ENCODE results near the gene TRIM66.
A peak's percentile ranks its signal among the peaks of the same experiment; 100 is the strongest.

The TRIM66 gene

DNA sequence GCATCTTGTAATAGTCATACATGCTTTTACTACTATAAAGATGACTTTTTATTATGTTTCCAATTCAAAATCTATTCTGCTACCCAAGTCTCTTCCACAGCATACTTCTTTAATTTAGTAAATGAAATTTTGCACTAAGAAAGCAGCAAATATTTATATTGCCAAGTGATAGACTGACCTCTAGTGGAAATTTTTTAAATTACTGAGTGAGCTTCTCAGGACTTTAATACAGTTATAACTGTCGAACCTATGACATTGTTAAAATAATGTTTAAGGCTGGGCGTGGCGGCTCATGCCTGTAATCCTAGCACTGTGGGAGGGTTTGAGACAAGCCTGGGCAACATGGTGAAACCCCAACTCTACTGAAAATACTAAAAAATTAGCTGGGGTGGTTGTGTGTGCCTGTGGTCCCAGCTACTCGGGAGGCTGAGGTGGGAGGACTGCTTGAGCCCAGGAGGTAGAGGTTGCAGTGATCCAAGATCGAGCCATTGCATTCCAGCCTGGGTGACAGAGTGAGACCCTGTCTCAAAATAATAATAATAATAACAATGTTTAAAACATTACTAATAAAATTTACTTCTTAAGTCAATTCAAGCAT lies 115.8 kb downstream of the TRIM66 start:
- DNase-seq (ENCODE audit: extremely low read depth, low read depth), result peak; percentile 12
- TF ChIP-seq, protein P1, sequence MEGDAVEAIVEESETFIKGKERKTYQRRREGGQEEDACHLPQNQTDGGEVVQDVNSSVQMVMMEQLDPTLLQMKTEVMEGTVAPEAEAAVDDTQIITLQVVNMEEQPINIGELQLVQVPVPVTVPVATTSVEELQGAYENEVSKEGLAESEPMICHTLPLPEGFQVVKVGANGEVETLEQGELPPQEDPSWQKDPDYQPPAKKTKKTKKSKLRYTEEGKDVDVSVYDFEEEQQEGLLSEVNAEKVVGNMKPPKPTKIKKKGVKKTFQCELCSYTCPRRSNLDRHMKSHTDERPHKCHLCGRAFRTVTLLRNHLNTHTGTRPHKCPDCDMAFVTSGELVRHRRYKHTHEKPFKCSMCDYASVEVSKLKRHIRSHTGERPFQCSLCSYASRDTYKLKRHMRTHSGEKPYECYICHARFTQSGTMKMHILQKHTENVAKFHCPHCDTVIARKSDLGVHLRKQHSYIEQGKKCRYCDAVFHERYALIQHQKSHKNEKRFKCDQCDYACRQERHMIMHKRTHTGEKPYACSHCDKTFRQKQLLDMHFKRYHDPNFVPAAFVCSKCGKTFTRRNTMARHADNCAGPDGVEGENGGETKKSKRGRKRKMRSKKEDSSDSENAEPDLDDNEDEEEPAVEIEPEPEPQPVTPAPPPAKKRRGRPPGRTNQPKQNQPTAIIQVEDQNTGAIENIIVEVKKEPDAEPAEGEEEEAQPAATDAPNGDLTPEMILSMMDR (IDR thresholded peaks at IDR 0.05; ENCODE audit: low read depth, low read length), result peak; percentile 43

DNA sequence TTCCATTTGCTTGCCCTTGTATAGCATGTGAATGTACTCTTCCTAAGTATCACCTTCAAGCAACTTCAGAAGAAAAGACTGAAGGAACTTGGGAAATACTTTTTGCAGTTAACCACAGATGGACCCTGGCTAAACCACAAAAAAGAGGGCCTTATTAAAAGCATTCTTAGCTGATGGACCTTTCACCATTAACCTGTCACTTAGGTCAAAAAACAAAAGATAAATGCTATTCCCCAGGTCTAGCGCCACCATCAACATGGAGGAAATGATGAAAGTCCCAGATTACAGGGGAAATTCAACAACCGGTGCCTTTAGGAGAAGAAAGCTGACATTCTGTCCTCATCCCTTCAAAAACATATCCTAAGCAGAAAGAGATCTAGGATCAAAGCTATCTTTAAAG lies 117.9 kb downstream of the TRIM66 start:
- DNase-seq (ENCODE audit: extremely low read depth, low read depth), result no peak

More for the DNA sequence above, 117.9 kb downstream of the TRIM66 start:
- TF ChIP-seq, protein P1 (IDR thresholded peaks at IDR 0.05; ENCODE audit: low read depth, low read length), result no peak

Data from AG09319 (cell line).